Fibroblast of skin of scalp (primary cell): ENCODE measurements around the gene OR14C36. TPM values are rescaled to one million over a fixed set of nuclear protein-coding genes. Genes with fewer than 3 reads are reported as not detected.
"Not testable (repeated sequence)": the region's sequence is repeated elsewhere in the genome, so short reads cannot be mapped to it uniquely, and the experiment has no call there.

Experiments used
- DNase-seq: peaks from one replicate; pipeline ENCODE4 v3.0.0-alpha.2; 2013
- polyA plus RNA-seq, 2 experiments: library from polyadenylated mRNA; unstranded; fragments of 120-200 nt; gene quantifications; one replicate each; pipeline ENCODE4 v1.2.1, GENCODE V29; 2013; ENCODE audit not compliant: insufficient read length in 2 of 2

Gene OR14C36
- polyA plus RNA-seq (2013, experiment 1 of 2; ENCODE audit: insufficient read length): not detected
- polyA plus RNA-seq (2013, experiment 2 of 2; ENCODE audit: insufficient read length): not detected

GRCh38 chr1:248348475-248348874, at the start of gene OR14C36:
Gene OR14C36, plus strand, starts transcription at chr1:248348775. Its CDS starts 0 bp downstream, at chr1:248348775.
- DNase-seq: no peak

GRCh38 chr1:248303324-248303723, 45.3 kb upstream of the OR14C36 start, which contains the start of gene OR2T12:
Gene OR2T12, minus strand, starts transcription at chr1:248303424. Its CDS starts 7,846 bp downstream, at chr1:248295578.
- no peak for DNase-seq

DNA sequence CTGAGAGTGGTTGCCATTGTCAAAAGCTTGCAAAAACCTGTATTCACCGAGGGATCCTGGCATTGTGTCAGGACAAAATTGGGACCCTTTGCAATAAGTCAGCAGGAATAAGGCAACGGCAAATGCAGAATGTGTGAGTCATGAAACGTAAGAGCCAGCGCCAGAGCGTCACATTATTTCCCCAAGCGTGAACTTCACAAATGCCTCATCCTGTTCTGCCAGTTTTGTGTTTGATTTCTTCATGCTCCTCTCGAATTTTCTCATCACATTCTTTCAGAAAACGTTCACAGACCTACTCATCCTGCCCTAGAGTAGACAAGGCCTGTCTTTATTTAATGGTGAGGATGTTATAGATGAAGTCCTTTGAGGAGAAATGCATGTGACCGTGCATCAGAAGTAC, 42.9 kb upstream of the OR14C36 start:
- not testable (repeated sequence) for DNase-seq

DNA sequence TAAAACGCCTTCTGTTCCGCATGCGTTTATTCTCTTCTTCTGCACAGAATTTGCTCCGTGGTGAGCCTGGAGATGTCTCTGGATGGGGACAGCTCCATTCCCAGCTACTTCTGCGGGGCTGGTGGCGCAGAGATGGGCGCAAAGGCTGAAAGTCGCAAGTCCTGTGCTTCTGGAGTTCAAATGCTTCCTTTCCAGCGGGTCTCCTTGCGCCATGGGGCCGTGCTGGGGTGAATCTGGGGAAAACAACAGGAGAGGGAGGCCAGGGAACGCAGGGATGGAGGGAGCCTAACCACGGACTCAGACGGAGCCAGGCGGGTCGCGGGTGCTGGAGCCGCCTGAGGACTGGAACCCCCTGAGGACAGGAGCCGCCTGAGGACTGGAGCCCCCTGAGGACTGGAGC, 42.5 kb upstream of the OR14C36 start:
- no peak for DNase-seq

DNA sequence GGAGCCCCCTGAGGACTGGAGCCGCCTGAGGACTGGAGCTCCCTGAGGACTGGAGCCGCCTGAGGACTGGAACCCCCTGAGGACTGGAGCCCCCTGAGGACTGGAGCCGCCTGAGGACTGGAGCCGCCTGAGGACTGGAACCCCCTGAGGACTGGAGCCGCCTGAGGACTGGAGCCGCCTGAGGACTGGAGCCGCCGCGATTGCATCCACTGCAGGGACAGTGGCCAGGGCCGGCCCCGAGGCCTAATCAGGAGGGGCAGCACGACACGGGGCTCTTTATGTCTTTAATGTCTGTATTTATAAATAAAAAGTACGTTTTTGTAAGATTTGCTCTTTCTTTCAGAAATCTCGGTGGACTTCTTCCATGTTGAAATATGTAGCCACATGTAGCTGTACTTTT, 41.8 kb upstream of the OR14C36 start:
- DNase-seq: not testable (repeated sequence)

GRCh38 chr1:248316796-248317195, 31.8 kb upstream of the OR14C36 start:
- no peak for DNase-seq

DNA sequence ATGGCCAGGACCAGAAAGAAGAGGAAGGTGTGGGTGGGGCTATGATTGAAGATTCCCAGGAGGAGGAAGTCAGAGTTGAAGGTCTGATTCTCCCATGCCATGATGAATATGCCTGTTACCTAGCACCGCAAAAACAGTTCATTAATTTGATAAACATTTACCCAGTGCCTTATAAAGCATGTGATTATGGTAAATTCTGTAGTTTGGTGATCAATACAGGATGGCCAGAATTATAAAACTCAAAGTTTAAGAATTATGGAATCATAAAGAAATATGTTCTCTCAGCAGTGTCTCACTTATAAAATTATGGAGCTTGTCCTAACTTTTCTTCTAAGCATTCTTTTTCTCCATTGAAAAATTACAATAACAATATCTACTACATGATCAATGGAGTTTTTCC, 24.1 kb upstream of the OR14C36 start, which contains the start of gene OR2M7:
OR2M7 (minus strand) TSS at position 101 of the 400 bp plus-strand sequence; CDS start at position 101, 0 bp downstream.
- DNase-seq: no peak

- DNase-seq: no peak
Observed at GRCh38 chr1:248343451-248343850, 5.1 kb upstream of the OR14C36 start.

DNA sequence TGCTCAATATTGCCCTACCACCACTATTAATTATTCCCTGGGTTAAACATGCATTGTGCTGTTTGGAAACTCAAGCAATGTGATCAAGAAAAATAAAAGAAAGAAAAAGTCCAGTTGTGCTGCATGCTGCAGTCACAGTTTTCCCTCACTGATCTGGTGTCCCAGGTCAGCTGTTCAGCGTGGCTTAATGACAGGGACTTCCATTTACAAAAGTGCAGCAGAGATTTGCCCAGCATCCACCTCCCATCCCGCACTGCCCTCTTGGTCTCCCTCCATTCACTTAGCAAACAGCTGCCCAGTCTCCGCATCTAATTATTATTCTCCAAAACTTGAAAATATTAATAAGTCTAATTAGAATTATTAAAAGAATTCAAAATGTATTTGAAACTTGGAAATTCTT, 10.8 kb downstream of the OR14C36 start:
- DNase-seq: no peak

DNA sequence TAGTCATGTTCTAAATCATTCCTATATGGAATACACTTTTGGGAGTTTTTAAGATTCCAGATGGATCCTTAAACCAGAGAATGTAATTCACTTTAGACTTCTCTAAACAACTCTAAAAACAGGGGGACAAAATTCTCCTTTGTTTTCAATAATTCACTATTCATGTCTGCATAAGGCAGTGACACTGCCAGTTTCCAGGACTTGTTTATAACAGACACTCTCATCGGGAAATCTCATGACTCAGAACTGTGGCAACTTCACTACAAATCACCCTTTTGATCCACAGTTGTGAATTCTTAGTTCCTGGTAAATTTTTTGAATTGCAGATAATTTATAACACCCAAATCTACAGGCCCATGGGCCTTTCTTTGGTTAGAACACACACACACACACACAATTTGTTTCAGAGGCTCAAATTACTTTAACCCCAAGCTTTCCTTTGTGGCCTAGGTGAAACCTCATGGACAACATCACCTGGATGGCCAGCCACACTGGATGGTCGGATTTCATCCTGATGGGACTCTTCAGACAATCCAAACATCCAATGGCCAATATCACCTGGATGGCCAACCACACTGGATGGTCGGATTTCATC, 12.6 kb downstream of the OR14C36 start, which contains the start of gene OR2T4:
OR2T4 (plus strand) TSS at position 545 of the 595 bp plus-strand sequence; CDS start at position 545, 0 bp downstream.
- no peak for DNase-seq

DNA sequence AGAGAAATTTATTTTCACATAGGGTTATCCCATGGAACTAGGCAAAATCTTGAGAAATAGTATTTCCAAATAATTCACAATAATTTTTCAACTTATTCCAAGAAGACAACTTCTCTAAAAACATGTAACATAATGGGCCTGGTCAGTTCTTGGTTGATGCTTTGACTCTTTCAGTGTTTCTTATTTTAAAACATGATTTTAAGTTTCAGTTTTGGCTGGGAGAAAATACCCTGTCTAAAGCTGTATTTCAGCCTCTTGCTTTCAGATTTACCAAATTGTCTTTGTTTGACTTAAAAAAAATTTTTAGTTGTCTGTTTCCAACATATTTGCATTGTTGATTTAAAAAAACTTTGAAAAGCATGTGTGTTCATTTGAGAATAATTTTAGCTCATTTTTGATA, 18.0 kb downstream of the OR14C36 start:
- DNase-seq: no peak

- DNase-seq: no peak
Observed at GRCh38 chr1:248372394-248372793, 23.8 kb downstream of the OR14C36 start.

GRCh38 chr1:248373761-248374160, 25.2 kb downstream of the OR14C36 start:
- no peak for DNase-seq

DNA sequence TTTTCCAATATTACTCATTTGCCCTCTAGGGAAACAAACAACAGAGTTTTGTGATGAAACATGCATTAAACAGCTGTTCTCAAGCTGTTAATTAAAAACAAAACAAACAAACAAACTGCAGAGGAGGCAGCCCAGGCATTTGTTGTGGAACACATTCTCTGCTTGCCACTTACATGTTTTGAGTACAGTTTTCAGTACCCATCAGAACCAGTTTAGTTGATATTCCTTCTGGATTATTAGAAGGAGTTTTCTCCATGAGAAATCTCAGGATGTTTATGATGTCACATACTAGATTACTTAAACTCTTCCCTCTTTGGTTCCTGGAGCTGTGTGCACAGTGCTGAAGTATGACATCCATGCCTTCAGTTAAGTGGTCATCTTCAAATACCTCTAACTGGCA, 26.9 kb downstream of the OR14C36 start, which contains the start of gene OR2T6:
OR2T6 (plus strand) TSS at position 301 of the 400 bp plus-strand sequence. CDS start 11,863 bp downstream, outside the sequence.
- DNase-seq: no peak

DNA sequence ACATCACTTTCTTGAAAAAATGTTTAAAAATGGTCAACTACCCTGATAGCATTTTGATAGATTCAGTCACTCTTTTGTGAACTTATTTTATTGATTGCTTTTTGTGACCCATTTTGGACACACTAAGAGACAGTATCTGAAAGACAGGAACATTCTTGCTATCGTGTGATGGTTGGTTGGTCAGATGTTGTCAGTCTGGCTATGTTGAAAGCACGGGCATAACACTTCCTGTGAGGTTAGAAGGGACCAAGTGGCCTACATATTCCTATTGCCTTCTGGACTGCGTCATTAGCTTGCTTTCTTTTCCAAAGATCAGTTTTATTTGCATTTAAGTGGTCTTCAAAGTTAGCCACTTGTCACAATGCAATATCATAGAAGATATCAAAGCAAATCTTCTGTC, 28.3 kb downstream of the OR14C36 start:
- no peak for DNase-seq

- no peak for DNase-seq
Observed at GRCh38 chr1:248380854-248381253, 32.3 kb downstream of the OR14C36 start.

DNA sequence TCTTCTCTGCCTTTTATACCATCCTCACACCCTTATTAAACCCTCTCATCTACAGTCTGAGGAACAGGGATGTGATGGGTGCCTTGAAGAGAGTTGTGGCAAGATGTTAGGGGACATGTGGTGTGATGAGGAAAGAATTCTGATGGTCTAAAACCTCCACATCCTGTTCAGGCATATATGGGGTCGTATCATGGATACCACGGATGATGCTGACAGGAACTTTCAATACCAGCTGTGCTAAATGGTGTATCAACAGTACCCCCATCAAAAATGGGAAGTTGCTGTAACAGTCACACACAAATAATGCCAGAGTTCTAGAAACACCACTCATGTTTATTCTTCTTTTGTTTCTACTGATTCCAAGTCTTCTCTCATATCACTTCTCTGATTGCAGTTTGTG, 39.9 kb downstream of the OR14C36 start:
- DNase-seq: no peak

GRCh38 chr1:248393050-248393449, 44.5 kb downstream of the OR14C36 start:
- DNase-seq: no peak
